Uterus (tissue), 2 donors: Measurements from ENCODE around the gene TMEM132A.

Experiments used
- CTCF ChIP-seq, 4 experiments: fragments of 200-600 bp in 2 of 4; fragments of 450-650 bp in 2 of 4; sonication (generic) in 2 of 4; IDR thresholded peaks; one replicate each; pipeline ENCODE4 v1.5.1; 2016 to 2019; ENCODE audit warnings: antibody characterized with exemption in 4 of 4, mild to moderate bottlenecking in 2 of 4, moderate library complexity in 1 of 4
- POLR2A ChIP-seq, 2 donors: fragments of 450-650 bp; IDR thresholded peaks; one replicate each; pipeline ENCODE4 v1.6.1; 2016; ENCODE audit warnings: antibody characterized with exemption in 2 of 2, mild to moderate bottlenecking in 1 of 2, moderate library complexity in 1 of 2

GRCh38 chr11:60891103-60891741, 33.0 kb upstream of the TMEM132A start:
- TF ChIP-seq CTCF (IDR thresholded peaks at IDR 0.05) (no peak), POLR2A (IDR thresholded peaks at IDR 0.05) (no peak)
